Measurements from ENCODE around the gene GPC6.
"Not testable (repeated sequence)": the region's sequence is repeated elsewhere in the genome, so short reads cannot be mapped to it uniquely, and the experiment has no call there.

Gene GPC6

DNA sequence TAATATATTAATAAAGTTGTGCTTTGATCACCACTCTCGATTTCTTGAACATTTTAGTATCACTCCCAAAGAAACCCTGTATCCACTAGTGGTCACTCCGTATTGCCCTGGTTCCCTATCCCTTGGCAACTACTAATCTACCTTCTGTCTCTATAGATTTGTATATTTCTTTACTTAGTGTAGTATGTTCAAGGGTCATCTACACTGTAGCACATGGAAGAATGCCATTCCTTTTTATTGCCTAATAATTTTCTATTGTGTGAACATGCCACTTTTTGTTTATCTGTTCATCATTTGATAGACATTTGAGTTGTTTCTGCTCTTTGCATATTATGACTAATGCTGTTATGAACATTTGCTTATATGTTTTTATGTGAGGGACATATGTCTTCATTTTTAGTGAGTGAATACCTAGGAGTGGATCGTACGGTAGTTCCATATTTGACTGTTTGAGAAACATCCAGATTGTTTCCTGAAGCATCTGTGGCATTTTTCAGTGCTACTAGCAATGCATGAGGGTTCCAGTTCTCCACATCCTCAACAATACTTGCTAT lies 254.0 kb downstream of the GPC6 start:
- DNase-seq (ENCODE audit: low spot score) (no peak), ATAC-seq (ENCODE audit: low read depth) (no peak)
- Histone ChIP-seq H3K27me3 (ENCODE audit: insufficient read depth, poor library complexity, severe bottlenecking) (no peaks in the 10 kb centered on the region), H3K27ac (ENCODE audit: poor library complexity, severe bottlenecking) (no peak overlapping the region), H3K9me3 (ENCODE audit: severe bottlenecking) (no peaks in the 10 kb centered on the region), H3K4me1 (ENCODE audit: insufficient read depth, poor library complexity, severe bottlenecking) (peaks cover 15% of the 10 kb centered on the region), H3K4me3 (ENCODE audit: severe bottlenecking) (no peak overlapping the region), H3K36me3 (ENCODE audit: low read depth) (no peaks in the 10 kb centered on the region)
- TF ChIP-seq CTCF (IDR thresholded peaks at IDR 0.05; ENCODE audit: poor library complexity, severe bottlenecking), result no peak

GRCh38 chr13:93496117-93496516 lies 269.5 kb downstream of the GPC6 start:
- not testable (repeated sequence) for H3K36me3 ChIP-seq (ENCODE audit: low read depth); H3K27me3 ChIP-seq (ENCODE audit: insufficient read depth, poor library complexity, severe bottlenecking); H3K4me1 ChIP-seq (ENCODE audit: insufficient read depth, poor library complexity, severe bottlenecking); ATAC-seq (ENCODE audit: low read depth); DNase-seq (ENCODE audit: low spot score); H3K27ac ChIP-seq (ENCODE audit: poor library complexity, severe bottlenecking); H3K4me3 ChIP-seq (ENCODE audit: severe bottlenecking); H3K9me3 ChIP-seq (ENCODE audit: severe bottlenecking)

DNA sequence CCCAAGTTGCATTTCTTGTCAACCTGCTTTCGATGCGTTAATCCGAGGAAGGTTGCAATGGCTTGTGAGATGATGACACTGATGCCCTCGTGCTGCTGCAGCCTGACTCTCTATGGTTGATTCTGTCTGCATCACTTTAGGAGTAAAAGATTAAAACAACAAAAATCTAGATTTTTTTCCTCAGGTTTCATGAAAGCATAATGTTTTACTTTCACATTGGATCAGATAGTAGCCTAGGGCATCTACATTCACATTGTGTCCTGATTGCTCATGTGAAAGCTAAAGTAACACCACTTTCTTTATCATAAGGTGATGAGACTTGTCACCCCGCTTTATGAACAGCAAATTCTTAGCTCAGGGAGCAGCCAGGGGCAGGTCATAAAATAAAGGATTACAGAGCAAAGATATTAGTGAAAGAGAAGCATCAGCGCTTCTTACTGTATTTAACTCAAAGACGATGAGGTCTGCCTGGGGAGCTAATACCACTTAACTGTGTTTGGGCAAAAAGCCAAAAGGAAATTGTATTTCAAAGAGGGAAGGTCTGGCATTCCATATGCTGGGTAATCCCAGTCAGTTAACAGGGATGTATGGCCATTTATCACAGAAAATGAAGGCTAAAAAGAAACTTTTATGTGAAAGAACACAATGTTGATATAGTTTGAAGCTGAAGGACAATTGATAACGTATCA lies 270.5 kb downstream of the GPC6 start:
- Histone ChIP-seq H3K4me1 (ENCODE audit: insufficient read depth, poor library complexity, severe bottlenecking) (no peaks in the 10 kb centered on the region), H3K36me3 (ENCODE audit: low read depth) (no peaks in the 10 kb centered on the region), H3K4me3 (ENCODE audit: severe bottlenecking) (no peak overlapping the region), H3K9me3 (ENCODE audit: severe bottlenecking) (no peaks in the 10 kb centered on the region), H3K27me3 (ENCODE audit: insufficient read depth, poor library complexity, severe bottlenecking) (no peaks in the 10 kb centered on the region), H3K27ac (ENCODE audit: poor library complexity, severe bottlenecking) (no peak overlapping the region)
- DNase-seq (ENCODE audit: low spot score) (no peak), ATAC-seq (ENCODE audit: low read depth) (no peak)
- no peak for TF ChIP-seq CTCF (IDR thresholded peaks at IDR 0.05; ENCODE audit: poor library complexity, severe bottlenecking)

GRCh38 chr13:93499991-93500390 lies 273.4 kb downstream of the GPC6 start:
- Histone ChIP-seq H3K27ac (ENCODE audit: poor library complexity, severe bottlenecking) (no peak overlapping the region), H3K27me3 (ENCODE audit: insufficient read depth, poor library complexity, severe bottlenecking) (no peaks in the 10 kb centered on the region), H3K36me3 (ENCODE audit: low read depth) (no peaks in the 10 kb centered on the region), H3K4me1 (ENCODE audit: insufficient read depth, poor library complexity, severe bottlenecking) (no peaks in the 10 kb centered on the region), H3K4me3 (ENCODE audit: severe bottlenecking) (no peak overlapping the region), H3K9me3 (ENCODE audit: severe bottlenecking) (no peaks in the 10 kb centered on the region)
- ATAC-seq (ENCODE audit: low read depth) (no peak), DNase-seq (ENCODE audit: low spot score) (no peak)
- no peak for TF ChIP-seq CTCF (IDR thresholded peaks at IDR 0.05; ENCODE audit: poor library complexity, severe bottlenecking)

GRCh38 chr13:93502071-93502470 lies 275.5 kb downstream of the GPC6 start:
- no peak overlapping the region for H3K27ac ChIP-seq (ENCODE audit: poor library complexity, severe bottlenecking)
- H3K4me1 ChIP-seq (ENCODE audit: insufficient read depth, poor library complexity, severe bottlenecking), result no peaks in the 10 kb centered on the region
- no peaks in the 10 kb centered on the region for H3K36me3 ChIP-seq (ENCODE audit: low read depth)
- ATAC-seq (ENCODE audit: low read depth), result no peak
- H3K4me3 ChIP-seq (ENCODE audit: severe bottlenecking), result no peak overlapping the region
- H3K9me3 ChIP-seq (ENCODE audit: severe bottlenecking), result no peaks in the 10 kb centered on the region
- H3K27me3 ChIP-seq (ENCODE audit: insufficient read depth, poor library complexity, severe bottlenecking), result no peaks in the 10 kb centered on the region
- DNase-seq (ENCODE audit: low spot score), result no peak
- no peak for TF ChIP-seq CTCF (IDR thresholded peaks at IDR 0.05; ENCODE audit: poor library complexity, severe bottlenecking)
